ENCODE measurements around the gene PRIM2. TPM values are rescaled to one million over a fixed set of nuclear protein-coding genes. Genes with fewer than 3 reads are reported as not detected.
"Not testable (repeated sequence)": the region's sequence is repeated elsewhere in the genome, so short reads cannot be mapped to it uniquely, and the experiment has no call there.

The PRIM2 gene
- total and polyA plus RNA-seq, 2 donors from 2014 or later, result 3.0 to 9.7 TPM

GRCh38 chr6:57350443-57350842 lies 33.0 kb downstream of the PRIM2 start:
- FAIRE-seq; H3K27me3 ChIP-seq (ENCODE audit: control insufficient read depth, insufficient read depth, low read length); H3K9ac ChIP-seq (ENCODE audit: low read length in 3 of 3); H3K36me3 ChIP-seq (ENCODE audit: control insufficient read depth in 2 of 3, insufficient read depth in 3 of 3, low read length in 3 of 3); intact Hi-C loops (cut with DNase I); H3K4me1 ChIP-seq (ENCODE audit: control insufficient read depth in 2 of 3, insufficient read depth in 2 of 3, low read depth in 1 of 3, low read length in 3 of 3); H3K4me3 ChIP-seq (ENCODE audit: low read length in 3 of 3); H3K27ac ChIP-seq (ENCODE audit: low read depth in 2 of 2, low read length in 2 of 2); H3K9me3 ChIP-seq (ENCODE audit: control insufficient read depth in 2 of 3, insufficient read depth in 1 of 3, low read length in 3 of 3): not testable (repeated sequence)
- peak in 2 of 5 donors; percentile 10 to 26 for DNase-seq

GRCh38 chr6:57352596-57352995 lies 35.2 kb downstream of the PRIM2 start:
- FAIRE-seq; H3K9me3 ChIP-seq (ENCODE audit: control insufficient read depth in 2 of 3, insufficient read depth in 1 of 3, low read length in 3 of 3); H3K4me1 ChIP-seq (ENCODE audit: control insufficient read depth in 2 of 3, insufficient read depth in 2 of 3, low read depth in 1 of 3, low read length in 3 of 3); DNase-seq; H3K27ac ChIP-seq (ENCODE audit: low read depth in 2 of 2, low read length in 2 of 2); H3K36me3 ChIP-seq (ENCODE audit: control insufficient read depth in 2 of 3, insufficient read depth in 3 of 3, low read length in 3 of 3); H3K4me3 ChIP-seq (ENCODE audit: low read length in 3 of 3); H3K27me3 ChIP-seq (ENCODE audit: control insufficient read depth, insufficient read depth, low read length); intact Hi-C loops (cut with DNase I); H3K9ac ChIP-seq (ENCODE audit: low read length in 3 of 3): not testable (repeated sequence)

- H3K36me3 ChIP-seq (ENCODE audit: control insufficient read depth in 2 of 3, insufficient read depth in 3 of 3, low read length in 3 of 3); FAIRE-seq; H3K27me3 ChIP-seq (ENCODE audit: control insufficient read depth, insufficient read depth, low read length); H3K27ac ChIP-seq (ENCODE audit: low read depth in 2 of 2, low read length in 2 of 2); H3K9ac ChIP-seq (ENCODE audit: low read length in 3 of 3); DNase-seq; H3K4me3 ChIP-seq (ENCODE audit: low read length in 3 of 3); H3K4me1 ChIP-seq (ENCODE audit: control insufficient read depth in 2 of 3, insufficient read depth in 2 of 3, low read depth in 1 of 3, low read length in 3 of 3); intact Hi-C loops (cut with DNase I); H3K9me3 ChIP-seq (ENCODE audit: control insufficient read depth in 2 of 3, insufficient read depth in 1 of 3, low read length in 3 of 3): not testable (repeated sequence)
Observed at GRCh38 chr6:57358319-57358718, 40.9 kb downstream of the PRIM2 start.

GRCh38 chr6:57359766-57360165 lies 42.3 kb downstream of the PRIM2 start:
- H3K4me3 ChIP-seq (ENCODE audit: low read length in 3 of 3); H3K27me3 ChIP-seq (ENCODE audit: control insufficient read depth, insufficient read depth, low read length); H3K4me1 ChIP-seq (ENCODE audit: control insufficient read depth in 2 of 3, insufficient read depth in 2 of 3, low read depth in 1 of 3, low read length in 3 of 3); FAIRE-seq; DNase-seq; H3K27ac ChIP-seq (ENCODE audit: low read depth in 2 of 2, low read length in 2 of 2); H3K9ac ChIP-seq (ENCODE audit: low read length in 3 of 3); H3K9me3 ChIP-seq (ENCODE audit: control insufficient read depth in 2 of 3, insufficient read depth in 1 of 3, low read length in 3 of 3); intact Hi-C loops (cut with DNase I); H3K36me3 ChIP-seq (ENCODE audit: control insufficient read depth in 2 of 3, insufficient read depth in 3 of 3, low read length in 3 of 3): not testable (repeated sequence)

GRCh38 chr6:57362340-57362739 lies 44.9 kb downstream of the PRIM2 start:
- DNase-seq; H3K4me3 ChIP-seq (ENCODE audit: low read length in 3 of 3); intact Hi-C loops (cut with DNase I); H3K9ac ChIP-seq (ENCODE audit: low read length in 3 of 3); H3K9me3 ChIP-seq (ENCODE audit: control insufficient read depth in 2 of 3, insufficient read depth in 1 of 3, low read length in 3 of 3); H3K36me3 ChIP-seq (ENCODE audit: control insufficient read depth in 2 of 3, insufficient read depth in 3 of 3, low read length in 3 of 3); FAIRE-seq; H3K4me1 ChIP-seq (ENCODE audit: control insufficient read depth in 2 of 3, insufficient read depth in 2 of 3, low read depth in 1 of 3, low read length in 3 of 3); H3K27me3 ChIP-seq (ENCODE audit: control insufficient read depth, insufficient read depth, low read length); H3K27ac ChIP-seq (ENCODE audit: low read depth in 2 of 2, low read length in 2 of 2): not testable (repeated sequence)

GRCh38 chr6:57365076-57365583 lies 47.7 kb downstream of the PRIM2 start:
- H3K4me1 ChIP-seq (ENCODE audit: control insufficient read depth in 2 of 3, insufficient read depth in 2 of 3, low read depth in 1 of 3, low read length in 3 of 3); H3K27me3 ChIP-seq (ENCODE audit: control insufficient read depth, insufficient read depth, low read length); H3K27ac ChIP-seq (ENCODE audit: low read depth in 2 of 2, low read length in 2 of 2); H3K36me3 ChIP-seq (ENCODE audit: control insufficient read depth in 2 of 3, insufficient read depth in 3 of 3, low read length in 3 of 3); H3K9ac ChIP-seq (ENCODE audit: low read length in 3 of 3); intact Hi-C loops (cut with DNase I); H3K9me3 ChIP-seq (ENCODE audit: control insufficient read depth in 2 of 3, insufficient read depth in 1 of 3, low read length in 3 of 3); H3K4me3 ChIP-seq (ENCODE audit: low read length in 3 of 3); FAIRE-seq: not testable (repeated sequence)
- peak in 1 of 5 donors; percentile 9 for DNase-seq

- H3K27ac ChIP-seq (ENCODE audit: low read depth in 2 of 2, low read length in 2 of 2); FAIRE-seq; H3K9ac ChIP-seq (ENCODE audit: low read length in 3 of 3): not testable (repeated sequence)
Observed at GRCh38 chr6:57368965-57369731, 51.7 kb downstream of the PRIM2 start.

GRCh38 chr6:57371779-57372178 lies 54.3 kb downstream of the PRIM2 start:
- H3K27me3 ChIP-seq (ENCODE audit: control insufficient read depth, insufficient read depth, low read length); H3K9me3 ChIP-seq (ENCODE audit: control insufficient read depth in 2 of 3, insufficient read depth in 1 of 3, low read length in 3 of 3); H3K4me1 ChIP-seq (ENCODE audit: control insufficient read depth in 2 of 3, insufficient read depth in 2 of 3, low read depth in 1 of 3, low read length in 3 of 3); H3K9ac ChIP-seq (ENCODE audit: low read length in 3 of 3); DNase-seq; intact Hi-C loops (cut with DNase I); H3K36me3 ChIP-seq (ENCODE audit: control insufficient read depth in 2 of 3, insufficient read depth in 3 of 3, low read length in 3 of 3); FAIRE-seq; H3K4me3 ChIP-seq (ENCODE audit: low read length in 3 of 3); H3K27ac ChIP-seq (ENCODE audit: low read depth in 2 of 2, low read length in 2 of 2): not testable (repeated sequence)

More at GRCh38 chr6:57368965-57369731, 51.7 kb downstream of the PRIM2 start:
- H3K9me3 ChIP-seq (ENCODE audit: control insufficient read depth in 2 of 3, insufficient read depth in 1 of 3, low read length in 3 of 3); intact Hi-C loops (cut with DNase I); H3K4me1 ChIP-seq (ENCODE audit: control insufficient read depth in 2 of 3, insufficient read depth in 2 of 3, low read depth in 1 of 3, low read length in 3 of 3); H3K27me3 ChIP-seq (ENCODE audit: control insufficient read depth, insufficient read depth, low read length); H3K4me3 ChIP-seq (ENCODE audit: low read length in 3 of 3); H3K36me3 ChIP-seq (ENCODE audit: control insufficient read depth in 2 of 3, insufficient read depth in 3 of 3, low read length in 3 of 3); DNase-seq: not testable (repeated sequence)

Measured in kidney (tissue), 11 donors.